GM18511 (cell line): Measurements from ENCODE around the gene GSTM5.
"Not testable (repeated sequence)": the region's sequence is repeated elsewhere in the genome, so short reads cannot be mapped to it uniquely, and the experiment has no call there.

Source experiments
- ATAC-seq: cut with Tn5 transposase; IDR thresholded peaks from one replicate; pipeline ENCODE4 v1.9.1; 2021; ENCODE audit warnings: mild to moderate bottlenecking, moderate library complexity; ENCODE audit not compliant: unreplicated experiment

The GSTM5 gene

GRCh38 chr1:109759513-109760334 lies 47.7 kb downstream of the GSTM5 start:
- ATAC-seq: no peak

DNA sequence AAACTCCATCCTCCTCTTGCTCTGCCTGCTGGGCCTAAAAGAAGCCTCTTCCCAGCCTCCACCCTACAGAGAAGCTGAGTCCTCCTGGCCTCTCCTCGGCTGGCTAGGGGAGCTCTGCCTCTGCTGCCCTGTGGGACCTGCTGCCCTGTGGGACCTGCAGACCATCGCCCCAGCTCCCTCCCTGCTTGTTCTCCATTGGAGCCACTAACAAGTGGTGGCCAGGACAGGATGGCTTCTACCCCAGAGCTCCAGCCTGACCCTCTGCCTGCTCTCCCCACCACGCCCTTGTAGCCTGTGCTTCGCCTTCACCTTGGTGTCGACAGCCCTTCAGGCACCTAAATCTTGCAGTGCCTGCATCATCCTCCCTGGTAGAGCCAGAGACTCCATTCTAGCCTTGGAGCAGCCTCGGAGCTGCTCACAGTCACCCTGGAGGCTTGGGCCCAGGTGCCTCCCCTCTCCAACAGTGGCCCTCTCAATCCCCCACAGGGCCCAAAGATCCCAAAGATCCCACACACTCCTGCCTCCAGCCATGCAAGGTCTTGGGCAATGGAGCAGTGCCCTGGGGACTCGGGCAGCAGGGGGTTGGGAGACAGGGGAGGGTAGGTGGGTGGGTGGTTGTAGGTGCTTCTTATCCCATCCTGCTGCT lies 48.7 kb downstream of the GSTM5 start:
- no peak for ATAC-seq

- ATAC-seq: no peak
Observed at GRCh38 chr1:109761227-109762038, 49.4 kb downstream of the GSTM5 start.

DNA sequence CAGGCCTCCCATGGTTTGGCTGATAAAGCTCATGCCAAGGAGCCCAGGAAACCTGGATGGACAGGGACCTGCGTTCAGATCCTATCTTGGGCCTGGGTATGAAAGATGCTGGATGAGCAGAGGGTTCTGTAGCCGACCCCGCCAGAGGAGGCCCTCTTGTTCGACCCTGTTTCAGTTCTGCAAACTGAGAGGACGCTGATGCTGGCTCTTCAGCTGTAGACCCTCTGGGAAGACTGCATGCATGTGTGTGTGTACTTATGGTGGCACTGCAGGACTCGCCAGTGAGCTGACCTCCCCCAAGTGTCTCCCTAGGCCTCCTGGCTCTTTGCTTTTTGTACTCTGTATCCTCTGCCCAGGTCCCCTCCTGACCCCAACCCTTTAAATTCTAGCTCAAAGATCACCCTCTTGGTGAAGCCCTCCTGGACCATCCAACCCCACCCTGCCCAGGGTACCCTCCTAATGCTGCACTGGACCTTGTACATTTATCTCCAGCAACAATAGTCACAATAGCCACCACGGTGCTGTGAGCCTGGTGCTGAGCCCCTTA lies 50.1 kb downstream of the GSTM5 start:
- ATAC-seq: no peak

- no peak for ATAC-seq
Observed at GRCh38 chr1:109762821-109763645, 51.0 kb downstream of the GSTM5 start.

DNA sequence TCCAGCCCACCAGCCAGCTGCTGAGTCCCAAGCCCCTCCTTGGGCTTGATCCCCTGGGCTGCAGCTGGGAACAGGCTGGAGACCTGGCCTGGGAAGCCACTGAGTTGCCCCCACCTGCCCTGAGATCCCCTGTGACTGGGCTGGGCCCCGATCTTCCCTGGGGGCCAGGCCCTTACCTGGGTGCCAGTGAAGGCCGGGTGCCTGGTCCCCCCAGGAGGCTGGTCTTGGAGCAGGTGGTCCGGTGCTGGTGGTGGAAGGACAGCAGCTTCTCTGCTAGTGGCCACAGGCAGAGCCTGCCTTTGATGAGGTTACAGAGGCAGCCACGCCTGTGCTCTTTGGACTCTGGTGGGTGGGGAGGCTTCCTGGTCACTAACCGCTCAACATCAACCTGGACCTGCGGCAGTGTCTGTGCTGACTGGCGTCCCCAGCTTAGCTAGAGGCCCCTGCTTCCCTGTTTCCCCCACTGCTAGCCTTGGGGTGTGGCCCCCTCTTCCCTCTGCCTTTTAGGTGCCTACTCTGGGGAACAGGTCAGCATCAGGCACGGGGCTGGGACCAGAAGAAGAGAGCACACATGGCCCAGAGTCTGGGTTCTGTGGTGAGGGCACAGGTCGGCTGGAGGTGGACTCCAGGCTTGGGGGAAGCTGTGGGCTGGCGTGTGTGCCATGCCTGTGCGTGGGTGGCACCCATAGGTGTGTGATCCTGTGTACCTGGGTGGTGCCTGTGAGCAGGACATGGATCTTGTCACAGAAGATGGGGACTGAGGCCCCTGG lies 51.8 kb downstream of the GSTM5 start, which contains the start of gene EPS8L3:
TSS of gene EPS8L3 (minus strand) at position 278 of the 770 bp plus-strand sequence. CDS start 2,174 bp downstream, outside the sequence.
- no peak for ATAC-seq

DNA sequence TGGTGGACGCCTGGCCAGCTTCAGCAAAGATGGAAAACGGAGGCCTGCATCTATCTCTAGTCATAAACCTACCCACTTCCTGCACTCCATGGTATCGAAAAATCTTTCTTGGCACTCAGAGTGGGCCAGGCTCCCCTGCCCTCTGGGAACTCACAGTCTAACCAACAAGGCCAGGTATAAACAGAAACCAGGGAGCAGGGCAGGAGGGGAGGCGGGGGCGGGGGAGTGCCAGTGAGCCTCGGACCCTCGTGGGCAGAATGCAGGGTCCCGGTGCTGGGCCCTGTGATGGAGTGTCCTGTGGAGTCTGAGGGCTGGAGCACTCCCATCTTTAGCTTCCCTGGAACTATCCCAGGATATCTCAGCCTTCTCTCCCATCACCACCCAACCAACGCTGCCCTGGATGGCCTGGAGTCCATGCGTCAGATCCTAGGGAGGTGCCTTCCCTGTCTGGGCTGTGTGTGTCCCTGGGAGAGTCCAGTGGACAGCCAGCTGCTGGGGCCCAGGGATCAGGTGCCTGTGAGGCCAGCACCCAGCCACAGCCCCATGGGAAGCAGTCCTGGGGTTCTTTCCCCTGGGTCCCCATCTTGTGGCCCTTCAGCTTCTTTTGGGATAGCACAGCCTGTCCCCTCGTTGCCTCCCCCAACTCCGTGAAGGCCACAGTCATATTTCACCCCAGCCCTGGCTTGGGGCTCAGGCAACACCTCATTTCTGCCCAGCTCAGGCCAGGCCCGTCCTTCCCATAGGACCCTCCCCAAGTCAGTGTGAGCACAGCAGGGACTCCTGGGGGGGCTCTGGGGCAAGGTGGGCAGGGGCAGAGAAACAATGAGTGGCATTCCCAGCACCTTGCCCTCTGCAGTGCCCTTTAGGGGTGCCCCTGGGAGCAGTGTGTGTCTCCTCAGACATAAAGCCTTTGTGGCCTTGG lies 52.8 kb downstream of the GSTM5 start:
- no peak for ATAC-seq

DNA sequence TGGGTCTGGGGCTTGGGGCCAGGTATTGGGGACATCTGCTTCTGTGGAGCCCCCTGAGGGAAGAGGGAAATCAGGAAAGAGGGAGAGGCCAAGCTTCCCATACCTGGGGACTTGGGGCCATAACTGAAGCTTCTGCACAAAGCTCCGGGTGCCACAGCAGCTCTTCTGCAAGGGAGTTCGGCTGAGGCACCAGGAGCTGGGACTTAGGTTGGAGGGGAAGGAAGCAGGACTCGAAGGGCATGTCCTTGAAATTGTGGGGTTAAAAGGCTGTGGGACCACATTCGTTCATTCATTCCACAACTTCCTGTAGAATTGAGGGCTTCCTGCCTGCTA lies 53.4 kb downstream of the GSTM5 start:
- ATAC-seq: no peak

DNA sequence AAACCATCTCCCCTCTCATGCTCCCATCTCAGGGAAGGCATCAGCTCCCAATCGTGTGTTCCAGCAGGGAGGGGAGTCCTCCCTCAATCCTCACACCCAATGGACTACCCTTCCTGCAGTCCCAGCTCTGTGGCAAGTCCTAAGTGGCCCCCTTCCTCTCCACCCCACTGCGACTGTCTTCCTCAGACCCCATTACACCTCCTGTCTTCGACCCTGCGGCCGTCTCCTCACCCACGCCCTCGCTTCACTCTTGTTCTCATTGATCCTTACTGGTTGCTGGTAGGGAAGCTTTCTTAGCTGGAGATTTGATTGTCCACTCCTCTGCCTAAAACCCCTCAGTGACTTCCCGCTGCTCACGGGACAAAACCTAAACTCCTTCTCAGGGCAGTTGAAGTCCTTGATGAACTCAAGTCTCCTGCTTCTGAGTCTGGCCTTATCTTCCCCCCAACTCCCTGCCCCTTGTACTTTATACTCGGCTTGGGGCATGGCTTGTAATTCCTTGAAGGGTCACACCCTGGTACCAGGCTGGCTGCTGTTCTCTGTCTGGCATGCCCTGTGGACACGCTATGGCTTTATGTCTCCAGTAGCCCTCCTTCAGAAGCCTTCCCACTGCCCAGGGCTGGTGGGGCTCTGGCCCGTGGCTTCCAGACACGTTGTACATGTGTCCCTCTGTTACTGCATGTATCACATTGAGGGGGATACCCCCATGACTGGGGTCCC lies 54.0 kb downstream of the GSTM5 start:
- ATAC-seq: no peak

GRCh38 chr1:109766991-109767636 lies 55.1 kb downstream of the GSTM5 start:
- ATAC-seq: not testable (repeated sequence)
